ENCODE data around the gene BEND7. TPM values are rescaled to one million over a fixed set of nuclear protein-coding genes. Genes with fewer than 3 reads are reported as not detected.
A peak's percentile ranks its signal among the peaks of the same experiment; 100 is the strongest.

BEND7 gene
- total and polyA plus RNA-seq, 2 of the 8 experiments (the other 6 are each of a cell fraction or from before 2014, with no cell fraction given): 1.9 to 8.2 TPM

DNA sequence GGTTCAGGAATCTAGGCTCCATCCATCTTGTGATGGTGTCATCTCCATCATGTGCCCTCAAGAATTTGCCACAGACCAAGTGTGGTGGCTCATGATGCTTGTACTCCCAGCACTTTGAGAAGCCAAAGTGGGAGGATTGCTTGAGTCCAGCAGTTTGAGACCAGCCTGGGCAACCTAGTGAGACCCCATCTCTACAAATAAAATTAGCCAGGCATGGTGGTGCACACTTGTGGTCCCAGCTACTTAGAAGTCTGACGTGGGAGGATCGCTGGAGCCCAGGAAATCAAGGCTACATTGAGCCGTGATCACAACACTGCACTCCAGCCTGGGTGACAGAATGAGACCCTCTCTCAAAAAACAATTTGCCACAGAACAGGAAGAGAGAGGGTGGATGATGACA, 127.7 kb downstream of the BEND7 start:
- H3K9me3 ChIP-seq (ENCODE audit: insufficient read depth in 2 of 2, low read depth in 1 of 2, low read length in 1 of 2): peaks cover 5 to 6% of the 10 kb centered on the region in 2 experiments; a peak in 3 of 4 replicates
- DNase-seq (ENCODE audit: low read depth in 1 of 2, low spot score in 2 of 2) (no peak), FAIRE-seq (no peak)
- no peaks in the 10 kb centered on the region for H3K79me2 ChIP-seq (ENCODE audit: control insufficient read depth in 1 of 2, insufficient read depth in 2 of 2, low read length in 2 of 2)
- H4K20me1 ChIP-seq (replicated peaks in 1 of 2; ENCODE audit: control insufficient read depth in 1 of 2, insufficient read depth in 2 of 2, low read length in 2 of 2): no peaks in the 10 kb centered on the region
- no peak overlapping the region for H3K14ac ChIP-seq (ENCODE audit: insufficient read length)
- POLR2A ChIA-PET (ENCODE audit: partially characterized antibody): interaction anchor here (1.5 to 4.5 kb wide), 2 partner anchors 17 to 51 kb away, joined by 4 to 14 read pairs; no protein-coding TSS in a partner anchor
- no peaks in the 10 kb centered on the region for H3K23me2 ChIP-seq (ENCODE audit: low read depth, low read length)
- 91% methylated on average over 3 of the region's 3 CpGs; no CpG with 5 or more reads in 1 of the 2 experiments for WGBS, 2 experiments (ENCODE audit: extremely low coverage in 1 of 2, insufficient coverage in 1 of 2, insufficient read length in 1 of 2, insufficient replicate concordance in 2 of 2, low coverage in 1 of 2, low lambda C conversion rate in 2 of 2, missing lambda C conversion rate in 1 of 2)
- H3K4ac ChIP-seq (replicated peaks; ENCODE audit: insufficient read length, low read depth, low read length): no peak overlapping the region
- no peak overlapping the region for H3K23ac ChIP-seq (ENCODE audit: insufficient read length)
- H3K27me3 ChIP-seq (replicated peaks in 1 of 4; ENCODE audit: control insufficient read depth in 3 of 4, extremely low read depth in 1 of 4, insufficient read depth in 3 of 4, low read length in 3 of 4): no peaks in the 10 kb centered on the region
- no peak overlapping the region for H2AFZ ChIP-seq (ENCODE audit: low read length)
- peak overlapping the region; percentile 28; the same call in 1 of the 2 replicates for H4K8ac ChIP-seq (ENCODE audit: extremely low read depth, insufficient read depth, low read length)
- H3K9ac ChIP-seq (replicated peaks in 1 of 4; ENCODE audit: extremely low read depth in 1 of 4, low read depth in 3 of 4, low read length in 3 of 4): no peak overlapping the region
- H3K36me3 ChIP-seq (ENCODE audit: control insufficient read depth in 2 of 4, insufficient read depth in 4 of 4, low read length in 3 of 4): peaks cover 0 to 6% (median 0%) of the 10 kb centered on the region in 4 experiments; a peak in 1 of 8 replicates
- peak overlapping the region; percentile 70; the same call in 1 of the 2 replicates for H2AK5ac ChIP-seq (ENCODE audit: low read depth, low read length)
- no peak overlapping the region for H2BK120ac ChIP-seq (replicated peaks; ENCODE audit: low read depth, low read length)
- H3K4me2 ChIP-seq (ENCODE audit: insufficient read depth in 1 of 2, low read depth in 2 of 2, low read length in 2 of 2): no peak overlapping the region
- no peak overlapping the region for H3K56ac ChIP-seq (replicated peaks; ENCODE audit: insufficient read length, low read depth, low read length)
- peaks cover 0 to 7% (median under 1%) of the 10 kb centered on the region in 4 experiments; a peak in 3 of 7 replicates for H3K4me1 ChIP-seq (replicated peaks in 1 of 4; ENCODE audit: control insufficient read depth in 3 of 4, insufficient read depth in 4 of 4, low read length in 3 of 4)
- H4K5ac ChIP-seq (ENCODE audit: insufficient read length, low read depth, low read length): no peak overlapping the region
- CTCF ChIA-PET (ENCODE audit: partially characterized antibody): interaction anchor here (1.2 to 1.9 kb wide), 2 partner anchors 10 to 15 kb away, joined by 3 to 6 read pairs; no protein-coding TSS in a partner anchor
- H2BK15ac ChIP-seq (ENCODE audit: low read length): no peak overlapping the region
- H4K91ac ChIP-seq (replicated peaks; ENCODE audit: insufficient read length, low read length): no peak overlapping the region
- H2BK5ac ChIP-seq (ENCODE audit: low read depth, low read length): peak overlapping the region; percentile 31; the same call in 1 of the 2 replicates
- H3K4me3 ChIP-seq (ENCODE audit: extremely low read depth in 1 of 4, insufficient read depth in 2 of 4, low read depth in 3 of 4, low read length in 4 of 4): no peak overlapping the region
- peak overlapping the region; percentile 99 for H2BK20ac ChIP-seq (ENCODE audit: low read length)
- H3K18ac ChIP-seq (ENCODE audit: extremely low read depth, low read length): no peak overlapping the region
- peak overlapping the region; percentile 86; the same call in 1 of the 2 replicates for H2BK12ac ChIP-seq (ENCODE audit: low read depth, low read length)
- no peak overlapping the region for H3K27ac ChIP-seq (ENCODE audit: low read depth, low read length)
- no peak for TF ChIP-seq JUN (IDR thresholded peaks at IDR 0.05; ENCODE audit: low read depth, low read length)
- TF ChIP-seq RFX5 (IDR thresholded peaks at IDR 0.05; ENCODE audit: borderline replicate concordance, low read depth, low read length): no peak
- no peaks in the 10 kb centered on the region for H3K79me1 ChIP-seq (ENCODE audit: low read depth, low read length)
